Kasumi-1 (cell line): ENCODE measurements around the gene TAGLN.
A peak's percentile ranks its signal among the peaks of the same experiment; 100 is the strongest.
"Not testable (repeated sequence)": the region's sequence is repeated elsewhere in the genome, so short reads cannot be mapped to it uniquely, and the experiment has no call there.

Experiments
- DNase-seq, 2 experiments: peaks; one replicate each; lab custom pipeline; 2025; lab: John Stamatoyannopoulos, UW

Gene TAGLN

DNA sequence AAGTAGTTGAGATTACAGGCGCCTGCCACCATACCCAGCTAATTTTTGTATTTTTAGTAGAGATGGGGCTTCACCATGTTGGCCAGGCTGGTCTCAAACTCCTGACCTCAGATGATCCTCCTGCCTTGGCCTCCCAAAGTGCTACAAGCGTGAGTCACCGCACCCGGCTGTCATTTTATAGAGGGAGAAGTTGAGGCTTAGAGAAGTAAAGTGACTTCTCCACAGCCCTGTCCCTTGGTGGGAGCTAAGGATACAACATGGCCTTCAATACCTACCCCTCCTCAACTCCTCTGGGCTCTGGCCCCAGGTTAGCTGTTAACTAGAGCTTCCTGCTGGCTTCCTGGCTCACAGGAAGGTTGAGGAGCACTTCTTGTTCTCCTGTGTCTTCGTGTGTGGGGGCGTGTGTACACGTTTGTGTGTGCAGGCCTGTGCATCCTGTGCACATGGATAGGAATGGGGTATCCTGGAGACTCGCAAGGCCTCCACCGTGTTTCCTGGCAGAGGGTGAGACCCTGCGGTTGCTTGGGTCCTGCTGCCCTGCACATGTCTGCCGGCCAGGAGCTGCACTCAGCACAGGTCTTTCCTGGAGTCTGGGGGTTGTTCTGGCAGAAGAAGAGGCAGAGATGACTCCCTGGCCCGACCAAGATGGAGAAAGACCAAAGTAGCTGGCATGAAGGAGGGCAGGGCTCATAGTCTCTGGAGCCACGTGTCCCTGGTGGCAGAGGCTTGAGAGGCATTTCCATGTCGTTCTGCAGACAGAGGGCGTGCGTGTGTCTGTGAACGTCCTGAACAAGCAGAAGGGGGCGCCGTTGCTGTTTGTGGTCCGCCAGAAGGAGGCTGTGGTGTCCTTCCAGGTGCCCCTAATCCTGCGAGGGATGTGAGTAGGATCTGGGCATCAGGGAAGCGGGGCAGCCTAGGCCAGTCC, 18.2 kb upstream of the TAGLN start:
- DNase-seq, result peak; percentile 78 to 87

DNA sequence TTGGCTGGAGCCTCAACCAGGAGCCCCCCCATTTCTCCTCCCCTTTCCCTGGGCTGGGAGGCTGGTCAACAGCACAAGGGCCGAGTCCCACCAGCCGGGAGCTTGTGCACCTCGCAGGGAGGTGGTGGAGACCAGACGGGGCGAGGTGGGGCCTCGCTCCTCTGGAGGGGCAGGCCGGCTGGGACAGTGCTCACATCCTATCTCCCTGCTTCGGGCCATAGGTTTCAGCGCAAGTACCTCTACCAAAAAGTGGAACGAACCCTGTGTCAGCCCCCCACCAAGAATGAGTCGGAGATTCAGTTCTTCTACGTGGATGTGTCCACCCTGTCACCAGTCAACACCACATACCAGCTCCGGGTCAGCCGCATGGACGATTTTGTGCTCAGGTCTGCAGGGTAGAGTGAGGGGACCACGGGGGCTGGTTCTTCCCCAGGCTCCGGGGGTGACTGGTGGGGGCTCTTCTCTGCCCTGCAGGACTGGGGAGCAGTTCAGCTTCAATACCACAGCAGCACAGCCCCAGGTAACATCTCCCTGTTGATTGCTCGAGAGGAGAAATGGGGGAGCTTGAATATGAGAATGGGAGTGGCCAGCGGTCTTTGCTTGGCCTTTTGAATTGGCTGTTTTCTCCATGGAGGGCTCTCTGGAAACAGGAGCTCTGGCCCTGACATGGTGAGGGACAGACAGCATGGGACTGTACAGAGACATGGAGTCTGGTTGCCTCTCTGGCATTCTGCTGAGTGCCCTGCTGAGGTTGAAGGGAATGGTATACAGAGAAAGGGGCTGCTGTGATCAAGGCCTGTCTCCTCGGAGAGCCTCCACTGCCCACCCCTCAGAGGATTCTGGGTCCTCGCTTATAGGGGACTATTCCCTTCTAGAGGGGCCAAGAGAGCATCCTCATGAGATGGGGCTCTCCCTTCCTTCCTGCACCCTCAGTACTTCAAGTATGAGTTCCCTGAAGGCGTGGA, 17.3 kb upstream of the TAGLN start:
- DNase-seq, result no peak

DNA sequence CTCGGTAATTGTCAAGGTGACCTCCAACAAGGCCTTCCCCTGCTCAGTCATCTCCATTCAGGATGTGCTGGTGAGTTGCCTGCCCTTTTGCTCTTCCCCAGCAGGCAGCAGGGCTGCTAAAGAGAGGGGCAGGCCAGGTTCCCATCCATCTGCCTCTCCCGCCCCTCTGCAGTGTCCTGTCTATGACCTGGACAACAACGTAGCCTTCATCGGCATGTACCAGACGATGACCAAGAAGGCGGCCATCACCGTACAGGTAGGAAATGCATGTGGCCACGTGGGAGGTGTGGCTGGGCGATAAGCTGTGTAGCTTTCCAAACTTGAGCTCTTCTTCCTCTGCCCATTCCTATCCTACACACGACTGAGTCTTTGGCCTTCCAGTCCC, 16.6 kb upstream of the TAGLN start:
- DNase-seq, result no peak

DNA sequence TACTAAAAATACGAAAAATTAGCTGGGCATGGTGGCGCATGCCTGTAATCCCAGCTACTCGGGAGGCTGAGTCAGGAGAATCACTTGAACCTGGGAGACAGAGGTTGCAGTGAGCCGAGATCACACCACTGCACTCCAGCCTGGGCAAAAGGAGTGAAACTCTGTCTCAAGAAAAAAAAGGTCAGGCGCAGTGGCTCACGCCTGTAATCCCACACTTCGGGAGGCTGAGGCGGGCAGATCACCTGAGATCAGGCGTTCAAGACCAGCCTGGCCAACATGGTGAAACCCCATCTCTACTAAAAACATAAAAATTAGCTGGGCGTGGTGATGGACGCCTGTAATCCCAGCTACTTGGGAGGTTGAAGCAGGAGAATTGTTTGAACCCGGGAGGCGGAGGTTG, 16.0 kb upstream of the TAGLN start:
- DNase-seq, result not testable (repeated sequence)

DNA sequence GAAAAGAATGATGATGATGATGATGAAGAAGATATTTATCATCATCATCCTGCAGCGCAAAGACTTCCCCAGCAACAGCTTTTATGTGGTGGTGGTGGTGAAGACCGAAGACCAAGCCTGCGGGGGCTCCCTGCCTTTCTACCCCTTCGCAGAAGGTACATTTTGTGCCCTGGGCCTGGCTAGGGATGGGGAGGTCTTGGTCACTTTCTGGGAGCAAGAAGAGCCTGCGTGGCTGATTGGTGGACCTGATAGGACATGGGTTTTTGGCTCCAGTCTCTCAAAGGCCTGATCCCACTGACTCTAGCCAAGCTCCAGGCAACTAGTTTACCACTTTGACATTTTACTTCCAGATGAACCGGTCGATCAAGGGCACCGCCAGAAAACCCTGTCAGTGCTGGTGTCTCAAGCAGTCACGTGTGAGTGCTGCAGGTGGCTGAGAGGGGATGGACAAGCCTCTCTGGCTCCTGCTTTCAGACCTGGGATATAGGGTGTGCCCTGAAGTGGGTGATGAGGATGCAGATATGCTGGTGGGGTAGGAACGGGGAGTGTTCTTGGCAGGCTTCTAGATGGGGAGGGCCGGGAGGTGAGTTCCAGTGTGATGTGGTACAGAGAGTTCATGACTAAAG, 15.3 kb upstream of the TAGLN start:
- no peak for DNase-seq

DNA sequence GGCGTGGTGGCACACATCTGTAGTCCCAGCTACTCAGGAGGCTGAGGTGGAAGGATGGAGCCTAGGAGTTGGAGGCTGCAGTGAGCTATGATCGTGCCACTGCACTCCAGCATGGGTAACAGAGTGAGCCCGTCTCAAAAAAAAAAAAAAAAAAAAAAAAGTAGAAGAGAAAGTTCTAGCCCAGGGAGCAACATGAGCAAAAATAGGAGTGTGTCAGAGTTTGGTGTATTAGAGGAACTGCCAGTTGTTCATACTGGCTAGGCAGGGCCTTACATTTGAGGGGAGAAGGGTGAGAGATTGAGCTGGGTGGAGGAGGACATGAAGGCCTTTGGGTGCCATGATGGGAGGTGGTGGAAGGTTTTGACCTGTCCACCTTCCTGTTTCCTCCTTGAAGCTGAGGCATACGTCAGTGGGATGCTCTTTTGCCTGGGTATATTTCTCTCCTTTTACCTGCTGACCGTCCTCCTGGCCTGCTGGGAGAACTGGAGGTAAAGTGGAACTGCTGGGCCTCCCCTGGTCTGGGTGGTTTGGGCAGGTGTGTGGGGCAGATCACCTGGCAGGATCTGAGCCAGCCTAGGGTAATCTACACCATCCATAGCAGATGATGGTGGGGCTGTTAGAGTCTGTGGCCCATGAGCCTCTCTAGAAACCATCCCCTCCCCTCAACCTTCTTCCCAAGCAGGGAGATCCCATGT, 13.3 kb upstream of the TAGLN start:
- DNase-seq, result peak; percentile 9 to 24

DNA sequence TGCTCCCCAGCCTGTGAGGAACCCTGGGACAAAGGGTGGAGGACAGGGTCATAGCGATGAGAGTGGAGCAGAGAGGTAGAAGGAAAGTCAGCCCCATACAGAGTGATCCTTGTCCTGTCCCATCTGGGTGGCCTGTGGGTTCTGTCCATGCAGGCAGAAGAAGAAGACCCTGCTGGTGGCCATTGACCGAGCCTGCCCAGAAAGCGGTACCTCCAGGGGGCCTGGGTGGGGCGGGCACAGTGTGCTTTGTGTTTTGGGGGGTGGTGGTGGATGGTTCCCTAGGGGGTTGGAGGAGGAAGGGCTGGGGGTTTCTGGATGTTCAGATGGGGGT, 12.8 kb upstream of the TAGLN start:
- DNase-seq, result no peak

GRCh38 chr11:117187007-117187406, 12.2 kb upstream of the TAGLN start:
- DNase-seq, result no peak

- no peak for DNase-seq
Observed at GRCh38 chr11:117187428-117187798, 11.8 kb upstream of the TAGLN start.

GRCh38 chr11:117187799-117188481, 11.2 kb upstream of the TAGLN start:
- no peak for DNase-seq

GRCh38 chr11:117188620-117189081, 10.5 kb upstream of the TAGLN start:
- DNase-seq, result no peak

- no peak for DNase-seq
Observed at GRCh38 chr11:117189191-117189940, 9.8 kb upstream of the TAGLN start.

DNA sequence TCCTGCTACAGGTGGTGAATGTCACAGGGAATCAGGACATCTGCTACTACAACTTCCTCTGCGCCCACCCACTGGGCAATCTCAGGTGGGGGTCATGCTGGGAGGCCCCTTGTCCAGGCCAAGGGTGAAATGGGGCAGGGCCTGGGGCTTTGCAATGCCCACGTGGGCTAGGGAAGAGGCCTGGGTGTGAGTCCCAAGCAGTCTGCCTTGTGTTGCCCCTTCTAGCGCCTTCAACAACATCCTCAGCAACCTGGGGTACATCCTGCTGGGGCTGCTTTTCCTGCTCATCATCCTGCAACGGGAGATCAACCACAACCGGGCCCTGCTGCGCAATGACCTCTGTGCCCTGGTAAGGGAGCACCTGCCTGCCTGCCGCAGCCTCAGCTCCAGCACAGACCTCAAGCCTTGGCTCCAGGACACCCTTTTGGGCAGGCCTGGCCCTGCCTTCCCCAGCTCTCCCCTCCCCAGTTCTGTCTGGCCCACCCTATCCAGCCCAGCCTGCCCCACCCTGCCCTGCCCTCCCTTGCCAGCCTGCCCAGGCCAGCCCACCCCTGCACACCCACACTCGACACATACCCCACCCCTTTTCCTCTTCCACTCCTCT, 9.1 kb upstream of the TAGLN start:
- DNase-seq, result no peak

DNA sequence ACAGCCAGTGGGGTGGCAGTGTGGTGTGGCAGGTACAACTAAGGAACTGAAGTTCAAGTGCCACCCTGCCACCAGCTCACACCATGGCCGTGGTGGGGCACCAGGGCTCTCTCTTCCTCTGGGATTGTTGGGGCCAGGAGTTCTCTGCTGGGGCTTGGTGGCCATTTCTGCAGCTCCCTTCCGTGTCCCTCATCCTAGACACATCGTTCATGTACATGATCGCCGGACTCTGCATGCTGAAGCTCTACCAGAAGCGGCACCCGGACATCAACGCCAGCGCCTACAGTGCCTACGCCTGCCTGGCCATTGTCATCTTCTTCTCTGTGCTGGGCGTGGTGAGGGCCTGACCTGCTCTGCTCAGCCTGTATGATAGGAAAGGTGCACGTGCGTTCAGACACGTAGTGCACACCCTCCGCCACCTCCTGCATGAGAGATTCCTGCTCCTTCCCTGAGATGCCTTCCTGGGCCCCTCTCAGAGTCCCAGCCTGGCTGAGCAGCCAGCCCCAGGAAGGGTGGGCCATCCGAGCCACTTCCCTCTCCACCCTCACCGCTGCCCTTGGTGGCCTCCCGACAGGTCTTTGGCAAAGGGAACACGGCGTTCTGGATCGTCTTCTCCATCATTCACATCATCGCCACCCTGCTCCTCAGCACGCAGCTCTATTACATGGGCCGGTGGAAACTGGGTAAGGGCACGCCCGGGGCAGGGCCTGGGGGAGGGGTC, 7.3 kb upstream of the TAGLN start:
- DNase-seq, result no peak

GRCh38 chr11:117192401-117192875, 6.7 kb upstream of the TAGLN start:
- DNase-seq, result no peak

- DNase-seq, result no peak
Observed at GRCh38 chr11:117193130-117194020, 5.8 kb upstream of the TAGLN start.

GRCh38 chr11:117194267-117194666, 4.9 kb upstream of the TAGLN start:
- no peak for DNase-seq

DNA sequence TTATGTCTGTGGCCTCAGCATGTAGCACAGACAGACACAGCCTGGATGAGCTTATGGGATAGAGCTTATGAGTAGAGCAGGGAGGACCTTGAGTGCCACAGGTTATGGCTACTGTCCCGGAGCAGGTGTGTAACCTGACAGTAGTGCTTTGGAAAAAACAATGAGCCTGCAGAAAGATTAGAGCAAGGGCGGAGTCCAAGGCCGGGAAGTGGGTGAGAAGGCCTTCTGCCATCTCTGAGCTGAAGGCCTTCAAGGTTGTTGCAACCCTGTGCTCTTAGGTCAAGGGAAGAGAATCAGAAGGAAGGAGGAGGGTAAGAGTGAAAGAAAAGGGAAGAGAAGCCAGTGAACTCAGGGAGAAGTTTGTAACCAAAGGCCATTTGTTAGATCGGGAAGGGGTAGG, 3.9 kb upstream of the TAGLN start:
- no peak for DNase-seq
